ENCODE results near the gene CDC42EP2. TPM values are rescaled to one million over a fixed set of nuclear protein-coding genes. Genes with fewer than 3 reads are reported as not detected.
A peak's percentile ranks its signal among the peaks of the same experiment; 100 is the strongest.

The CDC42EP2 gene
- total and polyA plus RNA-seq, 8 donors = 0.89 to 22.0 (median 15.1) TPM; not detected in 1

DNA sequence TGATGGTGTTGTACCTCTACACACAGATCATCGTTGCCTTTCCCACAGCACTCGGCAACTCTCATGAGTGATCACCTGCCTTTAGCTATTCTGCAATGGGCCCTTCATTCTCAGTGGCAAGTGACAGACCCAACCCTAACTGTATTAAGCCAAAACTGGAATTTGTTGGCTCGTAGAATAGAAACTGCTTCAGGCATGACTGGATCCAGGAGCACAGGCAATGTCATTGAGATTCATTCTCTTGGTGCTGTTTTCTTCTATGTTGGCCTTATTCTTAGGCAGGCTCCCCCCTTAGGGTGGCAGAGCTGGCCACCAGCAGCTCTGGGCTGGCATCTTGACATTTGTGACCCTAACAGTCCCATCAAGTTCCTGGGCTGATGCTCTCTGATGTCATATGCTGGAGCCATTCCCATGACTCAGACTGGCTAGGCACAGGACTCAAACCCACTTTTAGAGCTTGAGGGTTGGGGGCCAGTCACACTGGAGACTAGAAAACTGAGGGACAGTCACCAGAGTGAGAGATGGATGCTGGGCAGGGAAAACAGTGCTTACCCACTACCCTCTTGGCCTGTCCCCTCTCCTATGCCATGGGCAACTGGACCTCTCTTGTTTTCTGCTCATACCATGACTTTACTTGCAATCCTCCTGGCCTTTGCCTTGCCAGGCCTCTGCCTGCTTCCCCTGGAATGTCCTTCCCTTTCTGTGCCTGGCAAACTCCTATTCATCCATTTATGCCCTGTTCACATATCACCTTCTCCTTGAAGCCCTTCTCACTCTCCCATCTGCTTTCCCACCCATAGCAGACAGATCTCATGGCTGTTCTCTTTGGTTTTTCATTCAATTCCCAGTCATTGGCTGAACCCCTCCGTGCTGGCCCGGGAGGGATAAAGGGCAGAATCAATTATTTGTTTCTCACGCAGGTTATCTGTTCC lies 7.1 kb upstream of the CDC42EP2 start:
- Histone ChIP-seq H3K27ac (peak overlapping the region in 3 of 5 donors; percentile 25 to 79 (median 58)), H3K36me3 (no peaks in the 10 kb centered on the region), H3K9me3 (no peaks in the 10 kb centered on the region), H3K4me3 (no peak overlapping the region), H3K4me1 (peaks cover 58 to 85% (median 69%) of the 10 kb centered on the region in 4 donors), H3K27me3 (no peaks in the 10 kb centered on the region)
- no peak for DNase-seq
- no peak for TF ChIP-seq POLR2AphosphoS5 (IDR thresholded peaks at IDR 0.05)
- TF ChIP-seq, protein P1, sequence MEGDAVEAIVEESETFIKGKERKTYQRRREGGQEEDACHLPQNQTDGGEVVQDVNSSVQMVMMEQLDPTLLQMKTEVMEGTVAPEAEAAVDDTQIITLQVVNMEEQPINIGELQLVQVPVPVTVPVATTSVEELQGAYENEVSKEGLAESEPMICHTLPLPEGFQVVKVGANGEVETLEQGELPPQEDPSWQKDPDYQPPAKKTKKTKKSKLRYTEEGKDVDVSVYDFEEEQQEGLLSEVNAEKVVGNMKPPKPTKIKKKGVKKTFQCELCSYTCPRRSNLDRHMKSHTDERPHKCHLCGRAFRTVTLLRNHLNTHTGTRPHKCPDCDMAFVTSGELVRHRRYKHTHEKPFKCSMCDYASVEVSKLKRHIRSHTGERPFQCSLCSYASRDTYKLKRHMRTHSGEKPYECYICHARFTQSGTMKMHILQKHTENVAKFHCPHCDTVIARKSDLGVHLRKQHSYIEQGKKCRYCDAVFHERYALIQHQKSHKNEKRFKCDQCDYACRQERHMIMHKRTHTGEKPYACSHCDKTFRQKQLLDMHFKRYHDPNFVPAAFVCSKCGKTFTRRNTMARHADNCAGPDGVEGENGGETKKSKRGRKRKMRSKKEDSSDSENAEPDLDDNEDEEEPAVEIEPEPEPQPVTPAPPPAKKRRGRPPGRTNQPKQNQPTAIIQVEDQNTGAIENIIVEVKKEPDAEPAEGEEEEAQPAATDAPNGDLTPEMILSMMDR (IDR thresholded peaks at IDR 0.05) = no peak
- no peak for TF ChIP-seq POLR2A (IDR thresholded peaks at IDR 0.05)
- TF ChIP-seq EP300 (IDR thresholded peaks at IDR 0.05) = no peak
- WGBS, 5 donors = 65 to 87% (median 67%) methylated on average over 6 of the region's 6 CpGs
- intact Hi-C loops (cut with DNase I; ENCODE audit: low total_unique reads) = no loop called here

- no peaks in the 10 kb centered on the region for H3K27me3 ChIP-seq
- H3K4me3 ChIP-seq = no peak overlapping the region
- peak; percentile 40 to 85 for DNase-seq
- WGBS, 5 donors = 14 to 28% (median 20%) methylated on average over 7 of the region's 7 CpGs
- H3K27ac ChIP-seq = peak overlapping the region; percentile 8 to 79 (median 46)
- TF ChIP-seq POLR2A (IDR thresholded peaks at IDR 0.05) (no peak), POLR2AphosphoS5 (IDR thresholded peaks at IDR 0.05) (no peak)
- no peaks in the 10 kb centered on the region for H3K36me3 ChIP-seq
- no peaks in the 10 kb centered on the region for H3K9me3 ChIP-seq
- peaks cover 58 to 88% (median 74%) of the 10 kb centered on the region in 4 donors for H3K4me1 ChIP-seq
- intact Hi-C loops (cut with DNase I; ENCODE audit: low total_unique reads) = no loop called here
Observed at GRCh38 chr11:65308281-65308891, 6.3 kb upstream of the CDC42EP2 start.

- Histone ChIP-seq H3K36me3 (no peaks in the 10 kb centered on the region), H3K27me3 (no peaks in the 10 kb centered on the region), H3K9me3 (no peaks in the 10 kb centered on the region), H3K4me3 (no peak overlapping the region), H3K4me1 (peaks cover 64 to 94% (median 80%) of the 10 kb centered on the region in 4 donors), H3K27ac (peak overlapping the region; percentile 6 to 79 (median 46))
- 55 to 66% (median 61%) methylated on average over 5 of the region's 5 CpGs for WGBS, 5 donors
- DNase-seq = no peak
- no peak for TF ChIP-seq EP300 (IDR thresholded peaks at IDR 0.05)
- no peak for TF ChIP-seq POLR2AphosphoS5 (IDR thresholded peaks at IDR 0.05)
- TF ChIP-seq, protein P1 (IDR thresholded peaks at IDR 0.05) = no peak
- no peak for TF ChIP-seq POLR2A (IDR thresholded peaks at IDR 0.05)
- intact Hi-C loops (cut with DNase I; ENCODE audit: low total_unique reads) = no loop called here
Observed at GRCh38 chr11:65309006-65309405, 5.7 kb upstream of the CDC42EP2 start.

- intact Hi-C loops (cut with DNase I; ENCODE audit: low total_unique reads) = no loop called here
- Histone ChIP-seq H3K4me3 (no peak overlapping the region), H3K4me1 (peaks cover 60 to 88% (median 77%) of the 10 kb centered on the region in 4 donors), H3K27me3 (no peaks in the 10 kb centered on the region), H3K9me3 (no peaks in the 10 kb centered on the region), H3K27ac (peak overlapping the region in 3 of 5 donors; percentile 12 to 46 (median 45)), H3K36me3 (no peaks in the 10 kb centered on the region)
- 71 to 73% (median 71%) methylated on average over 9 to 10 of the region's 10 CpGs for WGBS, 5 donors
- peak in 1 of 2 donors; percentile 55 for DNase-seq
- no peak for TF ChIP-seq EP300 (IDR thresholded peaks at IDR 0.05)
- no peak for TF ChIP-seq POLR2AphosphoS5 (IDR thresholded peaks at IDR 0.05)
- TF ChIP-seq, protein P1 (IDR thresholded peaks at IDR 0.05) = no peak
- no peak for TF ChIP-seq POLR2A (IDR thresholded peaks at IDR 0.05)
Observed at GRCh38 chr11:65310215-65310614, 4.5 kb upstream of the CDC42EP2 start.
